GM21360 (cell line): Measurements from ENCODE around the gene ATP2B3.

Experiments
- ATAC-seq: cut with Tn5 transposase; IDR thresholded peaks from one replicate; pipeline ENCODE4 v1.9.1; 2021; ENCODE audit warnings: mild to moderate bottlenecking, moderate library complexity; ENCODE audit not compliant: unreplicated experiment

Gene ATP2B3

GRCh38 chrX:153530411-153531129 is 13.1 kb downstream of the ATP2B3 start:
- no peak for ATAC-seq

- no peak for ATAC-seq
Observed at GRCh38 chrX:153533091-153533490, 15.6 kb downstream of the ATP2B3 start.

GRCh38 chrX:153537080-153537479 is 19.6 kb downstream of the ATP2B3 start:
- ATAC-seq: no peak

GRCh38 chrX:153537526-153538295 is 20.3 kb downstream of the ATP2B3 start:
- ATAC-seq: no peak

GRCh38 chrX:153538424-153538823 is 21.0 kb downstream of the ATP2B3 start:
- ATAC-seq: no peak

- peak; percentile 84 for ATAC-seq
Observed at GRCh38 chrX:153539171-153539978, 21.9 kb downstream of the ATP2B3 start.

DNA sequence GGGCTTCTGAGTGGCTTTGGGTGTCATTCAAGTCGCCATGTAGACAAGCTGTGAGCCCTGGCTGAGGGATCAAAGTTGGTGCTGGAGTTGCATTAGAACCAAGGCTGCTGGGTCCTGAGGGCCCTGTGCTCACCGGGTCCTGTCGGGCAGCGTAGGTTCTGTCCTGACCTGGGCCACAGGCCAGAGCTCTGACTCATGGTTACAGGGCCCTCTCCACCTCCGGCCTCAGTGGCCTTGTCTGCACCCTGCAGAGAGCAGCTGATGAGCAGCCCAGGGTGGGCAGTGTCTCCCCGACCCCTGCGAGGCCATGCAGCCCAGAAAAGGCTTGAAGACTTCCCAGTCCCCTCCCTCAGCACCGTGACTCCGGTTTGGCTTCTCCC is 22.5 kb downstream of the ATP2B3 start:
- ATAC-seq: no peak

GRCh38 chrX:153544727-153545126 is 27.3 kb downstream of the ATP2B3 start:
- ATAC-seq: no peak

DNA sequence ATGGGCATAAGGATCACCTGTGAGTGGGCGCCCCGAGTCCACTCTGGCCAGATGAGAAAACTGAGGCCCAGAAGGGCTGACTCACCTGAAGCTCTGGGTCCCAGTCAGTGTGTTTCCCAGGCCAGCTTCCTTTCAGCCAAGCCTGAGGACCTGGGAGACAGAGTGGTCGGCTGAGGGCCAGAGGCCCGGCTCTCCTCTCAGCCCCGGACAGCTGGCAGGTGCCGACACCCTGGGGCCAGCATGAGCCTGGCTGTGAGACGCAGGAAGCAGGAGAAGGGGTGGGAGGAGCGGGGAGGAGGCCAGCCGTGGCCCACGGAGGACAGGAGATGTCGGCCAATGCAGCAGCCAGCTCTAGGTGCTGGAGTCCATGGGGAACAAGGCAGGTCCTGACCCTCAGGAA is 28.9 kb downstream of the ATP2B3 start:
- ATAC-seq: no peak

DNA sequence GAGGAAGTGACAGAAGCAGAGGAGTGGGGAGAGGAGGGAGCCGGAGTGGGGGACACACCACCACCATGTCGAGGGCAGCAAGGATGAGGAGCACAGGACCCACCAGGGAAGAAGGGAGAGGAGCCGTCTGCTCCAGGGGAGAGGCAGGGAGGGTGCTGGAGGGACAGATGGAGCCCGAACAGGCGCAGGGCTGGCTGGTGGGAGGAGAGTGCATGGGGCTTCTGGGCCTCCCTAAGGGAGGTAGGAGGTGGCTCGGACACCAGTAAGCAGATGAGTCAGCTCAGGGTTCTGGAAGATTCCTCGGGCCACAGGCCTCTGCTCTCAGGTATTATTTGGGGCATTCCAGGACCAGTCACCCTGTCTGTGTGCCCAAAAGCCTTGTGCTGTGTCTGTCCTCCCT is 29.8 kb downstream of the ATP2B3 start:
- ATAC-seq: no peak

DNA sequence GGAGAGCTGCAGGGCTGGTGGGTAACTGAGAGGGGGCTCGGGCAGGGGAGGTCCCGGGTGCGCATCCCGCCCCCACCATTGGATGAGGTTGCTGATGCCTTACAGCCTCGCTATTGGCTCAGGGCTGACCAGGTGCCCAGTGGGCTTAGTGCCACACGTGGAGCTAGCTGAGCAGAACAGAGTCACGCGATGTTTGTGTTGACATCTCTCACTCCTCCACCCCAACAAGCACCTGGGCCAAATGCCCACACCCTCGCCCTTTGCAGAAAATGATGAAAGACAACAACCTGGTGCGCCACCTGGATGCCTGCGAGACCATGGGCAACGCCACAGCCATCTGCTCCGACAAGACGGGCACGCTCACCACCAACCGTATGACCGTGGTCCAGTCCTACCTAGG is 31.8 kb downstream of the ATP2B3 start:
- ATAC-seq: no peak

GRCh38 chrX:153549807-153550206 is 32.4 kb downstream of the ATP2B3 start:
- no peak for ATAC-seq

- ATAC-seq: no peak
Observed at GRCh38 chrX:153551135-153551534, 33.7 kb downstream of the ATP2B3 start.

GRCh38 chrX:153554519-153555167 is 37.2 kb downstream of the ATP2B3 start:
- ATAC-seq: no peak

DNA sequence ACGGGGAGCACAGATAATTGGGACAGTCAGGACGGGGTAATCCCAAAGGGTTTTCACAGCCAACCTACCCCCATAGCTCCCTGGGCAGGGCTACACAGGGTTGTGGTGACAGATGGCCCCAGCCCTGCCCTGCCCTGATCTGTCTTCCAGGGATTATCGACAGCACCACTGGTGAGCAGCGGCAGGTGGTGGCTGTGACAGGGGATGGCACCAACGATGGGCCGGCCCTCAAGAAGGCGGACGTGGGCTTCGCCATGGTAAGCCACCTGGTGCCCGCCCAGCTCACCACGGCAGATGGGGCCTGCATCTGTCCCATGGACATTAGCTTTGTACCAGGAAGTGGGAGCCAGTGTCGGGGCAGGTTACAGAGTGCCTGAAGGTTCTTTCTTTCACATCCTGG is 39.3 kb downstream of the ATP2B3 start:
- no peak for ATAC-seq

- no peak for ATAC-seq
Observed at GRCh38 chrX:153557618-153558355, 40.3 kb downstream of the ATP2B3 start.

GRCh38 chrX:153560000-153560399 is 42.6 kb downstream of the ATP2B3 start:
- ATAC-seq: no peak

DNA sequence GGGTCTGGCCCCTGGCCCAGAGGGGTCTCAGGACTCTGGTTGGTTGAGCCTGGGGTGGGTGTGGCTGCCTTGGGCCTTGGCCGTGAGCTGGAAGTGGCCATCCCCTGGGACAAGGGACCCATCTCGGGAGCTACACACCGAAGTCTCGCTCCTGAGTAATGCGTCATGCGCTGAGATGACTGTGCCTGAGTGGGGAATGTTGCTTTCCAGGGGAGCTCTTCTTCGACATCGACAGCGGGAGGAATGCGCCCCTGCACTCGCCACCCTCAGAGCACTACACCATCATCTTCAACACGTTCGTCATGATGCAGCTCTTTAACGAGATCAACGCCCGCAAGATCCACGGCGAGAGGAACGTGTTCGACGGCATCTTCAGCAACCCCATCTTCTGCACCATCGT is 43.0 kb downstream of the ATP2B3 start:
- no peak for ATAC-seq

DNA sequence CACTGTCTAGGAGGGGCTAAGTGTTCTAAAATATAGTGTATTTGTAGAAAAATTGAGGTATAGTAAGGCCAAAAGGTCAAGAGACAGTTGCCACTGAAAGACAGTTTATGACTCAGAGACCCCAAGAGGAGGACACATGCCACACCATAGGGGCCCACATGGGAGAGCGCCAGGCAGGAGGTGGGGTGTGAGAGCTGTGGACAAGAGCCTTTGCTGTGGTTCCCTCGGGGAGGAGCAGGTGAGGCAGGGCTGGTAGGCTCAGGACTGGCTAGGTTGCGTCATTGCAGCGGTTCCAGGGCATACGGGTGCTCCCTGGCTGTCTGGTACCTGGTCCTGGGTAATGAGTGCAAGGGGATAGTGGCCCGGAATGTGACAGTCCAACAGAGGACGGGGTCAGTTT is 43.9 kb downstream of the ATP2B3 start:
- ATAC-seq: no peak

DNA sequence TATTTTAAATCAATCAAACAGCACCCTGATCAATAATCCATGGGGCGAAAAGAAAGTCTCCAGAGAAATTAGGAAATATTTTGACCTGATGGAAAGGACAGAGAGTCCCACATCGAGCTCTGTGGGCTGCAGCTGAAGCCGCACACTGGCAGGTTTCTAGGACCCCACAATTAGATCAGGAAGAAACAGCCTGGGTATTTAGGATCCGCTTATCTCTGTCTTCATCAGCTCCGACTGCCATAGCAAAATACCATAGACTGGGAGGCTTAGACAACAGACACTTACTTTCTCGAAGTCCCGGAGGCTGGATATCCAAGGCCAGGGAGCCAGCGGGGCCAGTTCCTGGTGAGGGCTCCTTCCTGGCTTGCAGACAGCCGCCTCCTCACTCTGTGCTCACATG is 45.1 kb downstream of the ATP2B3 start:
- ATAC-seq: no peak
